A673 (cell line): ENCODE measurements around the gene GABRB1.

Source experiments
- EZH2 ChIP-seq: fragments of 200-600 bp; sonication (generic); IDR thresholded peaks from 2 replicates; pipeline ENCODE4 v1.6.1; 2017; ENCODE audit warnings: borderline replicate concordance, low read depth, mild to moderate bottlenecking, mixed read lengths, antibody characterized with exemption, low read length; ENCODE audit not compliant: poor library complexity, severe bottlenecking
- TF ChIP-seq, protein P1 (sequence below): fragments of 300-800, 200-600 bp; sonication (generic); conservative IDR thresholded peaks from 2 replicates; pipeline ENCODE4 v1.5.1; 2017; ENCODE audit warnings: low read depth, mild to moderate bottlenecking, antibody characterized with exemption, low read length, moderate library complexity, mixed read lengths

DNA sequence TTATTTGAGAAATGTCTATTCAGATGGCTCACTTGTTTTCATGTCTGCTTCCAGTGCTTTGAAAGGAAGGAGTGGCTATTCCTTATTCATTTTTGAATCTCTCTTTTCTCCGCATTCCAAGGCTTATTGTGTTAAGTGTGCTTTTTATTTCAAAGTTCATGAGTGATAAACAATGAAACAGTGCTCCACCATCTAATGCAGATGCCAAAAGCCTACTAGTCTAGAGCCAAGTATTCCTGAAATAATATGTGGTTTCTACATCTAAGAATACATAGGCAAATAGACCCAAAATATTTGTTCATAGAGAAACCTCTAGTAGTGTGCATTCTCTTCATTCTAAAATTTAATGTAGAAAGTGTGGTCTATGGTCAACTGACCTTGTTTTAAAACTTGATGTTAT is 187.3 kb downstream of the GABRB1 start:
- TF ChIP-seq, protein P1, sequence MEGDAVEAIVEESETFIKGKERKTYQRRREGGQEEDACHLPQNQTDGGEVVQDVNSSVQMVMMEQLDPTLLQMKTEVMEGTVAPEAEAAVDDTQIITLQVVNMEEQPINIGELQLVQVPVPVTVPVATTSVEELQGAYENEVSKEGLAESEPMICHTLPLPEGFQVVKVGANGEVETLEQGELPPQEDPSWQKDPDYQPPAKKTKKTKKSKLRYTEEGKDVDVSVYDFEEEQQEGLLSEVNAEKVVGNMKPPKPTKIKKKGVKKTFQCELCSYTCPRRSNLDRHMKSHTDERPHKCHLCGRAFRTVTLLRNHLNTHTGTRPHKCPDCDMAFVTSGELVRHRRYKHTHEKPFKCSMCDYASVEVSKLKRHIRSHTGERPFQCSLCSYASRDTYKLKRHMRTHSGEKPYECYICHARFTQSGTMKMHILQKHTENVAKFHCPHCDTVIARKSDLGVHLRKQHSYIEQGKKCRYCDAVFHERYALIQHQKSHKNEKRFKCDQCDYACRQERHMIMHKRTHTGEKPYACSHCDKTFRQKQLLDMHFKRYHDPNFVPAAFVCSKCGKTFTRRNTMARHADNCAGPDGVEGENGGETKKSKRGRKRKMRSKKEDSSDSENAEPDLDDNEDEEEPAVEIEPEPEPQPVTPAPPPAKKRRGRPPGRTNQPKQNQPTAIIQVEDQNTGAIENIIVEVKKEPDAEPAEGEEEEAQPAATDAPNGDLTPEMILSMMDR = no peak
- no peak for TF ChIP-seq EZH2
